ENCODE results near the gene TEX52.

GRCh38 chr12:2801044-2801783 lies 55.6 kb downstream of the TEX52 start:
- no peak for TF ChIP-seq CTCF (IDR thresholded peaks at IDR 0.05)
- TF ChIP-seq POLR2AphosphoS5 (IDR thresholded peaks at IDR 0.05) = no peak
- no peak for TF ChIP-seq EP300 (IDR thresholded peaks at IDR 0.05; ENCODE audit: low read depth)
- TF ChIP-seq POLR2A (IDR thresholded peaks at IDR 0.05) = no peak
